IPS-18a (cell line): Measurements from ENCODE around the gene ATP7B.

Experiments
- H3K27ac ChIP-seq: one replicate; pipeline ENCODE4 v1.5.1; 2013; ENCODE audit warnings: low read length
- H3K27me3 ChIP-seq: one replicate; pipeline ENCODE4 v1.6.1; 2013; ENCODE audit warnings: mild to moderate bottlenecking, low read length; ENCODE audit not compliant: control insufficient read depth, insufficient read depth
- H3K36me3 ChIP-seq: one replicate; pipeline ENCODE4 v1.6.1; 2013; ENCODE audit warnings: low read depth, low read length; ENCODE audit not compliant: control insufficient read depth
- H3K4me1 ChIP-seq: one replicate; pipeline ENCODE4 v1.6.1; 2013; ENCODE audit warnings: low read depth, low read length; ENCODE audit not compliant: control insufficient read depth
- H3K4me3 ChIP-seq: one replicate; pipeline ENCODE4 v1.5.1; 2013; ENCODE audit warnings: low read length
- H3K9ac ChIP-seq: one replicate; pipeline ENCODE4 v1.6.1; 2013; ENCODE audit warnings: mild to moderate bottlenecking, low read length, moderate library complexity
- H3K9me3 ChIP-seq: one replicate; pipeline ENCODE4 v1.6.1; 2013; ENCODE audit warnings: low read depth, low read length; ENCODE audit not compliant: control insufficient read depth

Gene ATP7B

DNA sequence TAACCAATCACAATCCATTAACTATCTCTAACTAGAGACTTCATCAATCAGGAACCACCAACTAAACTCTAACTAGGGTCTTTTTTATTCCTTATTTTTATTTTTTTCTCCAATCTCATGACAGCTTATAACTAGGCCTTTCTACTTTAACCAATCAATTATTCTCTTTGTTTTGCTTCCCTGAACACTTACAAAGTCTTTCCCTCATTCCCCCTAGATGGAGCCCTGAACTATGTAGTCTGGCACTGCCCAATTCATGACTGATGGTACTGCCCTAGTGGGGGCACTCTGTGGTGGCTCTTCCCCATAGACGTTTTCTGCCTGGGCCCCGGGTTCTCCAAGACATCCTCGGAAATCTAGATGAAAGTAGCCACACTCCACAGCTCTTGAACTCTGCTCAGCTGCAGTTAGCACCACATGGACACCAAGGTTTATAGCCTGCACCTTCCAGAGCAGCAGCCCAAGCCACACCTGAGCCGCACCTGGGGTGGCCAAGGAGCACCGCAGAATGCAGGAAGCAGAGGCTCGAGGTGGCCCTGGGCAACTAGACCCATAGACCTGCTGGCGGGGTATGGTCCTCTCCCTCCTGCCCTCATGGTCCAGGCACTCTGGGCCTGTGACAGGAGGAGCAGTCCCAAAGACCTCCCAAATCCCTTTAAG, 6.6 kb downstream of the ATP7B start:
- Histone ChIP-seq H3K4me3 (no peak overlapping the region), H3K27me3 (peaks cover 8% of the 10 kb centered on the region)

DNA sequence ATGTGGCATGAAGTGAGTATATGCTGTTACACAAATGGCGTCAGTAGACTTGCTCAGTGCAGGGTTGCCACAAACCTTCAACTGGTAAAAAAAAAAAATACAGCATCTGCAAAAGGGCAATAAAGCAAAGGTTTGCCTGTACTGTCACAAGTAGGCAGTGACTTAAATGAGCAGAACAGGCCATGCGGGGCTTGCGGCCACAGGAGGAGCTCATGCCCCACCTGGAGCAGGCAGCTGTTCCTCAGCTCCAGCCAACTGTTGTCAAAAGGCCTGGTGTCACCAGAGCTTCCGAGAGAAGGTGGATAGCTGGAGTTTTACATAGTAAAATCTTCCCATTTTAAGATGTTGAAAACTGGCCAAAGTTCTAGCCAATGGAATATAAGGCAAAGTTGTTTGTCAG, 7.7 kb downstream of the ATP7B start:
- no peaks in the 10 kb centered on the region for H3K27me3 ChIP-seq
- H3K4me1 ChIP-seq, result peaks cover 9% of the 10 kb centered on the region
- no peak overlapping the region for H3K9ac ChIP-seq
- H3K27ac ChIP-seq, result no peak overlapping the region
- no peaks in the 10 kb centered on the region for H3K9me3 ChIP-seq
- no peak overlapping the region for H3K4me3 ChIP-seq
- H3K36me3 ChIP-seq, result no peaks in the 10 kb centered on the region

More for the DNA sequence above, 6.6 kb downstream of the ATP7B start:
- Histone ChIP-seq H3K36me3 (no peaks in the 10 kb centered on the region), H3K9me3 (no peaks in the 10 kb centered on the region), H3K4me1 (no peaks in the 10 kb centered on the region), H3K27ac (no peak overlapping the region), H3K9ac (no peak overlapping the region)

DNA sequence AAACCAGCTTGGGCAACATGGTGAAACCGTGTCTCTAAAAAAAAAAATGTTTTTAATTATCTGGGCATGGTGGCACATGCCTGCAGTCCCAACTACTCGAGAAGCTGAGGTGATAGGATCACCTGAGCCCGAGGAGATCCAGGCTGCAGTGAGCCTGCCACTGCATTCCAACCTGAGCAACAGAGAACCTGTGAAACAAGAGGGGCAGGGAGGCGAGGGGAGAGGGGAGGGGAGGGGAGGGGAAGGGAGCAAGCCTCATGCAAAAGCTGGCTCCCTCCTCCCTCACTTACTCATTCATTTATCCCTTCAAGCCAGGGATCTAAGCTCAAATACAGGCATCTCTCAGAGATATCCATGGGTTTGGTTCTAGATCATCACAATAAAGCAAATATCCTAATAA, 8.9 kb downstream of the ATP7B start:
- no peaks in the 10 kb centered on the region for H3K27me3 ChIP-seq
- no peak overlapping the region for H3K4me3 ChIP-seq
- H3K9ac ChIP-seq, result no peak overlapping the region
- no peaks in the 10 kb centered on the region for H3K36me3 ChIP-seq
- no peaks in the 10 kb centered on the region for H3K9me3 ChIP-seq
- peaks cover 18% of the 10 kb centered on the region for H3K4me1 ChIP-seq
- H3K27ac ChIP-seq, result no peak overlapping the region

DNA sequence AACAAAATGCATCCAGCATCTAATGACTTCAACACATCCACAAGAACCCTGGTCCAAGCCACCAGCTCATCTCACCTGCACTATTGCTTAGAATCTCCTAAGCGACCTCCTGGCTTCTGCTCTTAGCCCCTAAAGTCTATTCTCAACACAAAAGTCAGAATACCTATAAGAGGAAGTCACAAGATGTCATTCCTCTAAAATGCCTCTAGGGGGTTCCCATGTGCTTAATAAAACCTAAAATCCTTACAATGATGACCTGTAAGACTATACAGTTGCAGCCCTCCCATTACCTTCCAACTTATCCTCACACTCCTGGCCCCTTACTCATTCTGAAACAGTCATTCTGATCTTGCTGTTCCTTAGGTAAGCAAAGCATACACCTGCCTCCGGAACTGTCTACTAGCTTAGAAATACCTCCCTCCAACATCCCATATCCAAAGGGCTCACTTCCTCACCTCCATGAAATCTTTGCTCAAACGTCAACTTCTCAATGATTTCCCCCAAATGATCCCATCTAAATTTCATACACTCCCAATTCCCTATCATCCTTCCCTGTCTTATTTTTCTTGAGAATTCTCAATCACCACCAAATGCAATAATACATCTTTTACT, 10.0 kb downstream of the ATP7B start:
- Histone ChIP-seq H3K9ac (no peak overlapping the region), H3K36me3 (no peaks in the 10 kb centered on the region), H3K4me3 (no peak overlapping the region), H3K27ac (no peak overlapping the region), H3K27me3 (no peaks in the 10 kb centered on the region), H3K9me3 (no peaks in the 10 kb centered on the region), H3K4me1 (peaks cover 18% of the 10 kb centered on the region)

DNA sequence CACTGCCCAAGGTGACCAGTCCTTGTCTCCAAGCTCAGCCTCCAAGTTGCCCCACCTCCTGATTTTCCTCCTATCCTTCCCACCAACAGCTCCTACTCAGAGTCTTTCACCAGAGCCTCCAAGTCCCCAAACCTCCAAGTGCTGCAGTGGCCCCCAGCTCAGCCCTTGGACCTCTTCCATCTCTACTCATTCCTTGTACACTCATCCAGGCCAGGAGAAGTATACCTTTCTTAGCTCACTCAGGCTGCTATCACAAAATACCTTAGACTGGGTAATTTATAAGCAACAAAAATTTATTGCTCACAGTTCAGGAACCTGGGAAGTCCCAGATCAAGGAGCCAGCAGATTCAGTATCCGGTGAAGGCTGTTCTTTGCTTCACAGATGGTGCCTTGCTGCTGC, 11.3 kb downstream of the ATP7B start:
- Histone ChIP-seq H3K36me3 (no peaks in the 10 kb centered on the region), H3K27ac (no peak overlapping the region), H3K9ac (no peak overlapping the region), H3K27me3 (no peaks in the 10 kb centered on the region), H3K4me1 (peaks cover 18% of the 10 kb centered on the region), H3K9me3 (no peaks in the 10 kb centered on the region), H3K4me3 (no peak overlapping the region)

DNA sequence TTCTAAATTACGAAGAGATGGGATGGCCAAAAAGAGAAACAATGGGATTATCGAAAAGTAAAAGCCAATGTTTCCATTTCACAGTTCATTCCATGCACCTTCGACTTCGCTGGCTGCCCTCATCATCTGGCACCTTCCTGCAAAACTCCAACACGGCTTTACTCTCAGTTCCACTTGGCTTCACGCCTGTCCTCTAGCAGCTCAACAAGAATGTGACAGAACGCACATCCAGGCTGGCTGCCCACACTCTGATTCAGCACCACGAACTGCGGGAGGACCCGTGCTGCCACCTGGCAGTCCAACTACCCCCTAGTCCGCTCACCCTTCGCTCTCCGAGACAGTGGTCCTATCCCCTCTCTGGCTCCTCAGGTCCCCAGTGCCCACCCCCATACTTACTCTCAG, 11.7 kb downstream of the ATP7B start:
- H3K27me3 ChIP-seq, result no peaks in the 10 kb centered on the region
- no peak overlapping the region for H3K27ac ChIP-seq
- H3K36me3 ChIP-seq, result no peaks in the 10 kb centered on the region
- H3K4me1 ChIP-seq, result peaks cover 18% of the 10 kb centered on the region
- H3K9me3 ChIP-seq, result no peaks in the 10 kb centered on the region
- no peak overlapping the region for H3K4me3 ChIP-seq
- H3K9ac ChIP-seq, result no peak overlapping the region

DNA sequence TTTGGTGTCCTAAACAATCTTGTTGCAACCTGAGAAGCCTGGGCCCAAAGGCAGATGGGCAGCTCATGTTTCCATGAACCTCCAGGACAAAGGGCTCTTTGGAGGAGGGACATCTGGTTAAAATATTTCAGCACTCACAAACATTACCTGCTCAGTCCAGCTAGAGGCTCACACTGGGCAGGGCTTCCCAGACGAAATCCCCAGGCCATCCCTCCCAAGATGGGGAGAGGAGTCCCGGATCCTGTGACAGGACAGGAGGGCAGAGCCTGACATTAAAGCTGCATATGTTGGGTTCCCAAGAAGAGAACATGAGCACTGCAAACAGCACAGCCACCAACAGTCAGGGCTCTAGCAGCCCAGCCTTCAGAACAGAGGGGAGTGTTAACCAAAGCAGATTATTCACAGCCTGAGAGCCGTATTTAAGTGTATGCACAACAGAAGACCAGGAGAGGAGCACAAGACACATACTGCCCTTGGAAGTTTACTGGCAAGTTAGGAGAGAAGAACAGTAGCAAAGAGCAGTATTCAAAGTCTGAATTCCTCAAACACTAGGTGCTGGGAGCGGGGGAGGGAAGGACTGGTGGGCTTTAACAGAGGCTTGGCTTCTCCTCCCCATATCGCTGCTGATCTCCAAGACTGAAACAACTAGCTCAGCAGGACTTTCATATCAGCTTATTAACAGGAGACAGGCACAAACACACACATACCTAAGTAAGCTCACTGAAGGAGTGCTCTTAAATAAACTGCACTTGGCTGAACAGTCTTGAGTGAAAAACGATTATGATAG, 12.3 kb downstream of the ATP7B start:
- Histone ChIP-seq H3K4me1 (peaks cover 18% of the 10 kb centered on the region), H3K4me3 (no peak overlapping the region), H3K36me3 (no peaks in the 10 kb centered on the region), H3K9me3 (no peaks in the 10 kb centered on the region), H3K27ac (no peak overlapping the region), H3K27me3 (no peaks in the 10 kb centered on the region), H3K9ac (no peak overlapping the region)

DNA sequence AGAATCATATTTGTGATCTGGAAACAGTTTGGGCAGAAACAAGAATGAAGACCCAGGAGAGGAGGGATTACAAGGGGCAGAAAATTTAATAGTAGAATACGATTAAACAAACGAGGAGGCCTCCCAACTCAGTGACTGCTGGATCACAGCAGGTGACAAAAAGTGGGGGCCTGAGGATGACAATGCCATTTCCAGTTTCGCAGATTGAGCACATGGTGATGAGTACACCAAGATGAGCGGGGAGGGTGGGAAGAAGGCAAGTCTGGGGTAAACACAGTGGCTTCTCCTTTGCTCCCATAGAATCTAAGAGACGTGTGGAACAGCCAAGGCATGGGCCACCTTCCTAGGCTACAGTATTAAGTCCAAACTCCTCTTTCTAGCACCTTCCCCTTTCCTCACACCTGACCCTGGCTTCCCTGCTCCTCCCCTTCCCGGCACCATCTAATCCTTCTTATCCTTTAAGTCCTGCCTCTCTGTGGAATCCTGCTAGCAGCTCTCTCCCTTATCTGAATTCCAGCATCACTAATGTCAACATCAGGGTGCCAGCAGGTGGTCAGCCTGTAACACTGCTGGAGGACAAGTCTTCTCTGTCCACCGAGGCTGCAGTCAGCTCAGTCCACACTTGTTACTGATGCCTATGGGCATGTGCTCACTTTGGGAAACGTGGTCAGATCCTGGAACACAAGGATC, 13.5 kb downstream of the ATP7B start:
- no peaks in the 10 kb centered on the region for H3K36me3 ChIP-seq
- peaks cover 18% of the 10 kb centered on the region for H3K4me1 ChIP-seq
- no peak overlapping the region for H3K4me3 ChIP-seq
- no peaks in the 10 kb centered on the region for H3K27me3 ChIP-seq
- H3K27ac ChIP-seq, result no peak overlapping the region
- H3K9ac ChIP-seq, result no peak overlapping the region
- H3K9me3 ChIP-seq, result no peaks in the 10 kb centered on the region

DNA sequence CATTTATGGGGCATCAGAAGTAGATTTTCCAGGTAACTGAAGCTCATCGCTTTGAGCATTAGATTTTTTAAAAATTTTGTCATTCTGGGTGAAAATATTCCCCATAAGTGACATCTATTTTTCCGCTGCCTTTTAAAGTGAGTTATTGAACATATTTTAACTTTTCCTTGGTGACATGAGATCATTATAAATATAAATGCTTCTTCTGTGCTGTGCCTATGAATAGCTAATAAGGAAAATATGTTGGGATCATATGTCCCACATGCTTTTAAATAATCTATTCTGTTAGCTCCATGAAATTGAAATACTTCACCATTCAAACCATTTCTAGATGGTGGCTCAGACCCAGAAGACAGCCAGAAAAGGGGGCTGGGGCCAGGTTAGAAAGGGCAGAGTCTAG, 14.1 kb downstream of the ATP7B start:
- H3K9me3 ChIP-seq, result no peaks in the 10 kb centered on the region
- no peak overlapping the region for H3K27ac ChIP-seq
- H3K4me1 ChIP-seq, result peaks cover 18% of the 10 kb centered on the region
- H3K27me3 ChIP-seq, result no peaks in the 10 kb centered on the region
- no peaks in the 10 kb centered on the region for H3K36me3 ChIP-seq
- H3K9ac ChIP-seq, result no peak overlapping the region
- H3K4me3 ChIP-seq, result no peak overlapping the region

DNA sequence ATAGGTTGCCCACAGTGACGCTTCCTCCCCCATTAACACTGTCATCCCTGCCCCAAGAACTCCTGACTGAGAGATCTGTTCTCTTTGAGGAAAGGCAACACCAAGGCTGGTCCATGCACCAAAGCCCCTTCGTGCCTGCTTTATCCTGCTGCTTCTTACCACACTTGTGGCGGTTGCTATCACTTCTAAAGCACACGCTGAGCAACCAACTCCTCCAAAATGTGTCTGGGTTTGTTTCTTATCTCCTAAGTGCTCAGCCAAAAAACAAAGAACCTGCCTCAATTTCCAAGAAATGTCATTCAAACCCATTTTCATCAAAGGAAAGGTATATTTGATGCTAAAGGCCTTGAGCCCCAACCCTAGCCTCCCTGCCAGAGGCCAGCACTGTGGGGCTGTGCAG, 14.6 kb downstream of the ATP7B start:
- no peaks in the 10 kb centered on the region for H3K9me3 ChIP-seq
- no peak overlapping the region for H3K27ac ChIP-seq
- H3K4me3 ChIP-seq, result no peak overlapping the region
- no peak overlapping the region for H3K9ac ChIP-seq
- no peaks in the 10 kb centered on the region for H3K27me3 ChIP-seq
- peaks cover 18% of the 10 kb centered on the region for H3K4me1 ChIP-seq
- H3K36me3 ChIP-seq, result no peaks in the 10 kb centered on the region

DNA sequence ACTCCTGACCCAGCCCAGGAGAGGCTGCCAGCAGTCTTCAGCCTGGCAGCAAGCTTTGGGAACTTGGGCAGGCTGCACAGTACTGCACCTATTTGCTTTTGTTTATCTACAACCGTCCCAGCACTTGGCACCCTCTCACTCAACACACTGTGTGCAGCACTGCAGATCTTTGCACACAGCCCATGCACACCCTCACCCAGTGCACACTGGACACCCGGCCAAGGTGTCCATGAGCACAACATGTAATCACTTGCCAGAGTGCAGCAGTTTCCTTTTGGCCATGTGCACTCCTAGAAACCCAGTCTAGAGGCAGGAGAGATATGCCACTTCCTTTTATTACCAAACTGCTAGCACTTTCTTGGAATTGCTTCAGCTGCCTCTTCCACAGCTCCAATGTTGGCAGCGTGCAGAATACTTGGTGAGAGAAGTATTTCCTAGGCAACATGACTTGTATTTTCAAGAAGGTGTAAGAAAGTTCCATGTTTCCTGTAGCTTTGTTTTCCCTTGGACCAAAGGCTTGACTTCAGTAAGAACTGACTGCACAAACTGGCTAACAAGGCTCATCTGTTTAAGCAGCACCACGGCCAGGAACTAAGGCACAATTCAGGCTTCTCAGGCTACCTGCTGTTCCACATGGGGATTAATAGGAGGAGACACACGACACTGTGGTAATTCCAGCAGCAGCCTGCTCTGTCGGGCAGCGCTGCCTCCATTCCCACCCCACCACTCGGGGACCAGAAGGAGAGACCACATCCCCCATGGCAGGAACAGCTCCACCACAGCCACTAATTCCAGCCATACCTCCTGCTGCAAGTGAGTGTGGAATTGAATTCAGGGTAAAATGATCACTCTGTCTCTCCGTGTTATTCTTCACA, 15.3 kb downstream of the ATP7B start:
- H3K27ac ChIP-seq, result no peak overlapping the region
- H3K9me3 ChIP-seq, result no peaks in the 10 kb centered on the region
- no peaks in the 10 kb centered on the region for H3K36me3 ChIP-seq
- H3K4me1 ChIP-seq, result peaks cover 18% of the 10 kb centered on the region
- no peak overlapping the region for H3K9ac ChIP-seq
- no peak overlapping the region for H3K4me3 ChIP-seq
- no peaks in the 10 kb centered on the region for H3K27me3 ChIP-seq
